Nephron progenitor cell (in vitro differentiated cells): ENCODE data around the gene SEL1L.
"Not testable (repeated sequence)": the region's sequence is repeated elsewhere in the genome, so short reads cannot be mapped to it uniquely, and the experiment has no call there.

Experiments
- DNase-seq: peaks from one replicate; pipeline ENCODE4 v3.0.0; 2021
- H3K27ac Mint-ChIP-seq: 2 replicates; pipeline ENCODE4 v1.8.0; 2021; ENCODE audit warnings: mild to moderate bottlenecking, moderate library complexity, mixed read lengths
- H3K27me3 Mint-ChIP-seq: 2 replicates; pipeline ENCODE4 v1.8.0; 2021; ENCODE audit warnings: mild to moderate bottlenecking, low read depth, mixed read lengths; ENCODE audit not compliant: poor library complexity
- H3K36me3 Mint-ChIP-seq: 2 replicates; pipeline ENCODE4 v1.8.0; 2021; ENCODE audit warnings: low read depth, mixed read lengths
- H3K4me1 Mint-ChIP-seq: 2 replicates; pipeline ENCODE4 v1.8.0; 2021; ENCODE audit warnings: mixed read lengths
- H3K4me3 Mint-ChIP-seq: 2 replicates; pipeline ENCODE4 v1.8.0; 2021; ENCODE audit warnings: mild to moderate bottlenecking, moderate library complexity, mixed read lengths
- H3K9me3 Mint-ChIP-seq: 2 replicates; pipeline ENCODE4 v1.8.0; 2021; ENCODE audit warnings: mild to moderate bottlenecking, moderate library complexity, mixed read lengths
- TF ChIP-seq, protein P1 (sequence below): fragments of 200-600 bp; sonication (generic); IDR thresholded peaks from 2 replicates; pipeline ENCODE4 v1.5.0; 2021; ENCODE audit warnings: antibody characterized with exemption

Gene SEL1L

DNA sequence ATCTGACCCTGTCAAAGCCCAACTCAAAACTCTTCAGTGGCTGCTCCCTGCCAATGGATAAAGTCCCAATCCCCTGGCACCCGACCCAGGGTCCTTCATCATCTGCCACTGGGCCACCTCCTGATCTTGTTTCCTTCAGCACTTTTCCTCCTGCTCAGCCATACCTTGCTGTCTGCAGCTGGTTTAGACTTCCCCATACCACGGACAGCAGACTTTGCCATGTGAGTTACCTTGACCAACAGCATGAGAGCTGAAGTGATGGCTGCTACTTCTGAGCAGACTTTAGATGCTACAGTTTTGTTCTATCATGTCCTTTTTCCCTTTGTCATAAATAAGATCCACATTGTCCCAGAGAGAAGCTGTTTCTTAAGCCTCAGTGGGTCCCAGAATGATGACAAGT lies 100.3 kb downstream of the SEL1L start:
- no peaks in the 10 kb centered on the region for H3K36me3 Mint-ChIP-seq
- H3K9me3 Mint-ChIP-seq: no peaks in the 10 kb centered on the region
- peaks cover 50% of the 10 kb centered on the region for H3K4me1 Mint-ChIP-seq
- no peak for DNase-seq
- no peak overlapping the region for H3K4me3 Mint-ChIP-seq
- peaks cover 57% of the 10 kb centered on the region for H3K27me3 Mint-ChIP-seq
- TF ChIP-seq, protein P1, sequence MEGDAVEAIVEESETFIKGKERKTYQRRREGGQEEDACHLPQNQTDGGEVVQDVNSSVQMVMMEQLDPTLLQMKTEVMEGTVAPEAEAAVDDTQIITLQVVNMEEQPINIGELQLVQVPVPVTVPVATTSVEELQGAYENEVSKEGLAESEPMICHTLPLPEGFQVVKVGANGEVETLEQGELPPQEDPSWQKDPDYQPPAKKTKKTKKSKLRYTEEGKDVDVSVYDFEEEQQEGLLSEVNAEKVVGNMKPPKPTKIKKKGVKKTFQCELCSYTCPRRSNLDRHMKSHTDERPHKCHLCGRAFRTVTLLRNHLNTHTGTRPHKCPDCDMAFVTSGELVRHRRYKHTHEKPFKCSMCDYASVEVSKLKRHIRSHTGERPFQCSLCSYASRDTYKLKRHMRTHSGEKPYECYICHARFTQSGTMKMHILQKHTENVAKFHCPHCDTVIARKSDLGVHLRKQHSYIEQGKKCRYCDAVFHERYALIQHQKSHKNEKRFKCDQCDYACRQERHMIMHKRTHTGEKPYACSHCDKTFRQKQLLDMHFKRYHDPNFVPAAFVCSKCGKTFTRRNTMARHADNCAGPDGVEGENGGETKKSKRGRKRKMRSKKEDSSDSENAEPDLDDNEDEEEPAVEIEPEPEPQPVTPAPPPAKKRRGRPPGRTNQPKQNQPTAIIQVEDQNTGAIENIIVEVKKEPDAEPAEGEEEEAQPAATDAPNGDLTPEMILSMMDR: no peak
- H3K27ac Mint-ChIP-seq: no peak overlapping the region

DNA sequence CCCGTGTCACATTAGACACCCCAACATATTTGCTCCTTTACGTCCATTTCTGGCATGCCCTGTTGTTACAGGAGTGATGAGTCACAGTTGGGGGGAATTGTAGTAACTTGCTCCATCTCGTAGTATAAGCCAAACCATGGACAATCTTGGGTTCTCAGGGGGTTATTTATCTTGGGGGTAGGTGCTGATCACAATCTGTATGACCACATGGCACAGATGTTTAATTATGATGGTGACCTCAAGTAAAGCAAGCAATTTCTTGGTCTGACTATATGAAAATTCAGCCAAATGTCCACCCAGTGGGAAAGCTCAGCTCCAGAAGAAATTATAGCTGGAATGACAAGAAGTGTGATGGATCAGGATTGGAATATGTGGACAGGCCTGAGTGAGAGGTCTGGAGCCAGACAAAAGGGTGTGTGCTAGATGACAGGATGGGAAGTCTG lies 101.4 kb downstream of the SEL1L start:
- no peaks in the 10 kb centered on the region for H3K9me3 Mint-ChIP-seq
- no peak overlapping the region for H3K27ac Mint-ChIP-seq
- H3K36me3 Mint-ChIP-seq: no peaks in the 10 kb centered on the region
- H3K4me1 Mint-ChIP-seq: peaks cover 55% of the 10 kb centered on the region
- TF ChIP-seq, protein P1: no peak
- peaks cover 46% of the 10 kb centered on the region for H3K27me3 Mint-ChIP-seq
- DNase-seq: no peak
- H3K4me3 Mint-ChIP-seq: no peak overlapping the region

DNA sequence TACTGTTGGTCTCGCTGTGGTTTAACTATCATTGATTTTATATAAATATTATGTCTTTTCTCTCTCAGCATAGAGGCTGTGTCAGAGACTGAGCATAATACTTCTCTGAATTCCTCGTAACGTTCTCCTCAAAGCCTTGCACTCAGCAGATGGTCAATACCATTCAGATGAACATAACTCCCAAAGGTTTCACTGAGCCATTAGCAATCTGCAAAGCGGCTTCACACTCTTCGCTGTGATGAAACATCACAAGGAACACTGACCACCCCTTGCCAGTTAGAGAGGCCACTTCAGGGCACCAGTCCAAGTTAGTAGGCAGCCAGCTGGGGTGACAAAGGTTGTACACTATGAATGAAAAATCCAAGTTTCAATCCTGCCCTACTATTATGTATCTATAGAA lies 103.4 kb downstream of the SEL1L start:
- no peaks in the 10 kb centered on the region for H3K9me3 Mint-ChIP-seq
- no peak overlapping the region for H3K4me3 Mint-ChIP-seq
- no peaks in the 10 kb centered on the region for H3K36me3 Mint-ChIP-seq
- H3K4me1 Mint-ChIP-seq: peaks cover 47% of the 10 kb centered on the region
- no peak for DNase-seq
- H3K27me3 Mint-ChIP-seq: peaks cover 34% of the 10 kb centered on the region
- TF ChIP-seq, protein P1: no peak
- H3K27ac Mint-ChIP-seq: no peak overlapping the region

DNA sequence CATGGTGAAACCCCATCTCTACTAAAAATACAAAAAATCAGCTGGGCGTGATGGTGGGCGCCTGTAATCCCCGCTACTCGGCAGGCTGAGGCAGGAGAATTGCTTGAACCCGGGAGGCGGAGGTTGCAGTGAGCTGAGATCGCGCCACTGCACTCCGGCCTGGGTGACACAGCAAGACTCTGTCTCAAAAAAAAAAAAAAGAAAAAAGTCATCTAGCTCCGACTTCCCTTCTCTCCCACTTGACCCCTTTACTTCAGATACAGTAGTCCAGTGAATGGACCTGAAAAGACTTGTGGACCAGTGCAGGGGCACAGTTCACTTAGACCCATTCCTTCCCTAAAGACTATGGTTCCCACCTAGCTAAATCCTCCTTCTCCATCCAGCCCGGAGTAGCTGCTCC lies 103.9 kb downstream of the SEL1L start:
- H3K27me3 Mint-ChIP-seq: peaks cover 29% of the 10 kb centered on the region
- not testable (repeated sequence) for DNase-seq, H3K27ac Mint-ChIP-seq, H3K9me3 Mint-ChIP-seq, H3K4me3 Mint-ChIP-seq, H3K36me3 Mint-ChIP-seq
- peaks cover 43% of the 10 kb centered on the region for H3K4me1 Mint-ChIP-seq

DNA sequence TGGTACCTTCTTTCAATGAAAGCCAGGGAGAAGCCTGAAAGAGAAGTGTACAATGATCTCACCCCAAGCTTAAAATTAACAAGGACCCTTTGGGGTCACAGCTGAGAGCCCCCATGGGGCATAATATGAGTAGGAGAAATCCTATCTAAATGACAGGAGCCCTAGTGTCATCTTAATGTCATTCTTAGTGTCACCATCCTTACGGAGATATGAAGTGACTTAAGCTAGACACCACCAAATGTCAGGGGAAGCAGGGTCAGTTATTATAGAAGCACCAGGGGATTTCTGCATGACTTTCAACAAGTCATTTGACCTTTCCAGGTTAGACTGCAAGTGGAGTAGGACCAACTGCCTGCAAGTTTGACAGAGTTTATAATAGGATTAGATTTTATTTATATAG lies 104.6 kb downstream of the SEL1L start:
- H3K4me3 Mint-ChIP-seq: no peak overlapping the region

DNA sequence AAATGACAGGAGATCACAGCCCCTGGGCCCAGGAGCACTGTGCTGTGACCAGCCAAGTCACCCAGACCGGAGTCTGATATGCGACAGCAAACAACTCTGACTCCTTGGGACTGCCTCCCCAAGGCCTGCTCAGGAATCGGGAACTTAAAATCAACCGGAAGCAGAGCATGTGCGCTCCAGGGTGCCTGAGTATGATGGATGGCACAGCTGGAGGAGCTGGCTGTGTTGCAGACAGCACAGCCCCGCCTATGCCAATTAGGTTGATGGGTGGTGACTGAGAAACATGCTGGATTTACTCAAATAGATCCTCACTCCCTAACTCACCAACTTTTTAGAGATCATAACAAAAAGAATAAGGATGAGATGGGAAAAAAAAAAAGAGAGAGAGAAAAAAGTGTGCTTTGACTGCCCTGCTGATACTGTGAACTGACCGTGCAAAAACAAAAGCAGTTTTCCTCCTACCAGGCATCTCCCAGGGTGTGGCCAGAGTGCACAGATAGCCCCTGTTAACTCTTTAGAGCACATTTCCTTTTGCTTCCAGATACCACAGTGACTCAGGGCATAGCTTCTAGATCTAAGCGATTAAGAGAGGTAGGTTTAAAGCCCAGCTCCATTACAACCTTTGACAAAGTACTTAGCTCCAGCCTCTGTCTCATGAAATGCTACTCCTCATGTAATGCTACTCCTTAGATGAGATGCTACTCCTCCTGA lies 106.2 kb downstream of the SEL1L start:
- peak; percentile 34 for DNase-seq
- H3K27me3 Mint-ChIP-seq: peaks cover 9% of the 10 kb centered on the region
- H3K9me3 Mint-ChIP-seq: no peaks in the 10 kb centered on the region
- TF ChIP-seq, protein P1: no peak
- no peaks in the 10 kb centered on the region for H3K36me3 Mint-ChIP-seq
- H3K4me3 Mint-ChIP-seq: no peak overlapping the region
- H3K27ac Mint-ChIP-seq: no peak overlapping the region
- H3K4me1 Mint-ChIP-seq: peaks cover 36% of the 10 kb centered on the region

More for the DNA sequence above, 104.6 kb downstream of the SEL1L start:
- no peaks in the 10 kb centered on the region for H3K9me3 Mint-ChIP-seq
- DNase-seq: no peak
- H3K36me3 Mint-ChIP-seq: no peaks in the 10 kb centered on the region
- TF ChIP-seq, protein P1: no peak
- peaks cover 35% of the 10 kb centered on the region for H3K4me1 Mint-ChIP-seq
- H3K27me3 Mint-ChIP-seq: peaks cover 22% of the 10 kb centered on the region
- no peak overlapping the region for H3K27ac Mint-ChIP-seq
